IgD-negative memory B cell (primary cell): ENCODE data around the gene CAMKK2. TPM values are rescaled to one million over a fixed set of nuclear protein-coding genes. Genes with fewer than 3 reads are reported as not detected.
"Not testable (repeated sequence)": the region's sequence is repeated elsewhere in the genome, so short reads cannot be mapped to it uniquely, and the experiment has no call there.

Experiments used
- H3K27ac Mint-ChIP-seq, 3 donors: one replicate each; pipeline ENCODE4 v1.8.0; 2020 to 2022; ENCODE audit warnings: mild to moderate bottlenecking in 3 of 3, mixed read lengths in 3 of 3, moderate library complexity in 1 of 3
- H3K27me3 Mint-ChIP-seq: one replicate; pipeline ENCODE4 v1.8.0; 2021; ENCODE audit warnings: mixed read lengths
- H3K36me3 Mint-ChIP-seq: one replicate; pipeline ENCODE4 v1.8.0; 2020; ENCODE audit warnings: mild to moderate bottlenecking, mixed read lengths
- H3K4me1 Mint-ChIP-seq, 3 donors: one replicate each; pipeline ENCODE4 v1.8.0; 2020 to 2022; ENCODE audit warnings: mixed read lengths in 3 of 3, mild to moderate bottlenecking in 1 of 3
- H3K4me3 Mint-ChIP-seq, 4 donors: one replicate each; pipeline ENCODE4 v1.8.0; 2020 to 2022; ENCODE audit warnings: mild to moderate bottlenecking in 4 of 4, mixed read lengths in 4 of 4, moderate library complexity in 3 of 4
- H3K9me3 Mint-ChIP-seq, 3 donors: one replicate each; pipeline ENCODE4 v1.8.0; 2020 to 2021; ENCODE audit warnings: mixed read lengths in 3 of 3, mild to moderate bottlenecking in 1 of 3
- polyA plus RNA-seq: library from polyadenylated mRNA; unstranded; fragments of 300-500 nt; fragmentation: Illumina TruSeq; gene quantifications from one replicate; pipeline ENCODE4 v1.2.3, GENCODE V29; 2021

Gene CAMKK2
- polyA plus RNA-seq, 1 donor from 2014 or later, result 17.0 TPM

DNA sequence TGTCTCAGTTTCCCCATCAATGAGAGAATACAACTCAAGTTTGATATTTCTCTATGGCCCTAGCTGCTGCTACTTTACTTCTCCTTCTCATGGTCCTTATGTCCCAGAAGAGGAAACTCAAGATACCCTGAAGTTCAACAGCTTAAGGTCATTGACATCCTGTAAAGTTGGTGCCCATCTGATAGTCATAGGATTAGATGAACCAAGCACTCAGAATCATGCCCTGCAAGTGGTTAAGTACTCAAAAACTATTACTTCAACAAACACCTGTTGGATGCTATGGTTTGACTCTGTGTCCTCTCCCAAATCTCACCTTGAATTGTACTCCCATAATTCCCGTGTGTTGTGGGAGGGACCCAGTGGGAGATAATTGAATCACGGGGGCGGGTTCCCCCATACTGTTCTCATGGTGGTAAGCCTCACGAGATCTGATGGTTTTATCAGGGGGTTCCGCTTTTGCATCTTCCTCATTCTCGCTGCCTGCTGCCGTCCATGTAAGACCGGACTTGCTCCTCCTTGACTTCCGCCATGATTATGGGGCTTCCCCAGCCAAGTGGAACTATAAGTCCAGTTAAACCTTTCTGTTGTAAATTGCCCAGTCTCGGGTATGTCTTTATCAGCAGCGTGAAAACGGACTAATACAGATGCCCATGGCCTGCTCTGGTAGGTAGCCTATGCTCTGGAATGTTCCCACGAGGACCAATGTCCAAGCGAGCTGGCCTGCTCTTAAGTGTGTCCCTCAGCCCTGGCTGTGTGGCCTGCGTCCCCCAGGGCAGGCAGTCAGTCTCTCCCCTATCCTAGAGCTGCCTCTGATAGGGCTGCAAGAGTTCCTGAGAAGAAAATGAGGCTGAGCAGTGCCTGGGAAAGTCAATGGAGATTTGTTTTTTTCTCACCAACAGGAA is 18.1 kb downstream of the CAMKK2 start:
- Mint-ChIP-seq H3K27ac (peak overlapping the region in 1 of 3 donors; percentile 82), H3K27me3 (no peaks in the 10 kb centered on the region), H3K36me3 (peaks cover 7% of the 10 kb centered on the region), H3K4me3 (no peak overlapping the region), H3K4me1 (peaks cover 6 to 9% (median 8%) of the 10 kb centered on the region in 3 donors), H3K9me3 (no peaks in the 10 kb centered on the region)

DNA sequence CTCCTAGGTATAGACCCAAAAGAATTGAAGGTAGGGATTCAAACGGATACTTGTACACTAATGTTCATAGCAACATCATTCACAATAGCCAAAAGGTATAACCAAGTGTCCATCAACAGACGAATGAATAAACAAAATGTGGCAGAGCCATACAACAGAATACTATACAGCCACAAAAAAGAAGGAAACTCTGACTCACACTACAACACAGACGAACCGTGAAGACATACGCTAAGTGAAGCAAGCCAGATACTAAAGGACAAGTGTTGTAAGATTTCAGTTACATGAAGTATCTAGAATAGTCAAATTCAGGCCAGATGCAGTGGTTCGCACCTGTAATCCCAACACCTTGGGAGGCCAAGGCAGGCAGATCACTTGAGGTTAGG is 19.1 kb downstream of the CAMKK2 start:
- no peaks in the 10 kb centered on the region for H3K27me3 Mint-ChIP-seq
- H3K4me3 Mint-ChIP-seq, result no peak overlapping the region
- peak overlapping the region in 2 of 3 donors; percentile 36 to 46 for H3K27ac Mint-ChIP-seq
- no peaks in the 10 kb centered on the region for H3K9me3 Mint-ChIP-seq
- peaks cover 6 to 9% (median 8%) of the 10 kb centered on the region in 3 donors for H3K4me1 Mint-ChIP-seq
- H3K36me3 Mint-ChIP-seq, result peaks cover 12% of the 10 kb centered on the region

DNA sequence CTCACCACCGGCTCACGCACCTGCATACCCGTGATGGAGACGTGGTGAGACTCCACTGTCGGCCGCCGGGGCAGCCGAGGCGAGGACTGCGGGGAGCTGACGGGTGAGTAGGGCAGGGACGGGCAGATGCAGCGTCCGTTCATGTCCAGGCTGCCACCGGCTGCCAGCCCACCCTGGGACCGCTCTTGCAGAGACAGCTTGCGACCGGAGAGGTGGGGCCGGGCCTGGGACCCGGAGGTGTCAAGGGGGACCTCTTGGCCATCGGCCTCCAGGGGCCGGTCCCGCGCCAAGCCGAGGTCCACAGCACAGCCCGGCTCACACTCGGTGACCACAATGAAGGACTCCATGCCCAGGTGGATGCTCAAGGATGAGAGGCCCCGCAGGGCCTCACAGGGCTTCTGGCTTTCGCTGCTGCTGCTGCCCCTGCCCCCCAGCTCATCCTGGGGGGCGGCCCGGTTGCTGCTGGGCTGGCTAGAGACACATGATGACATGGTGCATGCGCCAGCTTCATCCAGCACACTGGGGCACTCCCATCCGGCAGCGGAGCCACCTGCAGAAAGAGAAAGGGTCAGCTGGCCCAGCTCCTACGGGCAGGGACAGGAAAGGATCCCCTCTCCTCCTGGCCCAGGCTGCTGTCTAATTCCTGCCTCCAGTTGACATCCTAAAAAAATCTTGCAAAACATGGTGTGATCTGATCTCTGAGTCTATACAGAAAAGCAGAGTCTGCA is 22.3 kb downstream of the CAMKK2 start:
- peak overlapping the region in 1 of 3 donors; percentile 10 for H3K27ac Mint-ChIP-seq
- no peak overlapping the region for H3K4me3 Mint-ChIP-seq
- H3K4me1 Mint-ChIP-seq, result peaks cover 6 to 9% (median 8%) of the 10 kb centered on the region in 3 donors
- no peaks in the 10 kb centered on the region for H3K27me3 Mint-ChIP-seq
- H3K36me3 Mint-ChIP-seq, result peaks cover 10% of the 10 kb centered on the region
- no peaks in the 10 kb centered on the region for H3K9me3 Mint-ChIP-seq

DNA sequence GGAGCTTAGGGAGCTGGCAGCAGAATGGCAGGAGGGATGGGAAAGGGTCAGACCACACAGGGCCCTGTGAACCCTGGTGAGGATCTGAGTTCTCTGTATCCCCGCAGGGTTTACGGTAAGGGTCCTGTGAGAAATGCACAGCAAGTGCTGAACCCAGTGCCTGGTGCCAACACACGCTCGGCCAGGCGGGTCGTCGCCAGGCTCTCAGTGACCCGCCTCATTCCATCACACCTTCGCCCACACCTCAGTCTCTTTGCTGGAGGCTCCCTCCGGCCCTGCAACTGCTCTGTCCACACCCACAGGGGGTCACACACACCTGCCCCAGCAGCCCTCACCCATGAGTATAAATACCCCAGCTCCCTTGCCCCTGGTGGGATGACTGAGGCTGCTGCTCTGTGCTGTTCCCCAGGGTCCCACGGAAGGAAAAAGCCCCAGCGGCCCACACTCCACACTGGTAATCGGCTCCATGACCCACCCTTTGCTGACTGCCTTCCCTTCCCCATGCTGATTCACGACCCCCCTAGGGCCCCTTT is 23.1 kb downstream of the CAMKK2 start:
- H3K36me3 Mint-ChIP-seq, result peaks cover 6% of the 10 kb centered on the region
- H3K27me3 Mint-ChIP-seq, result no peaks in the 10 kb centered on the region
- H3K27ac Mint-ChIP-seq, result no peak overlapping the region
- H3K4me3 Mint-ChIP-seq, result no peak overlapping the region
- H3K4me1 Mint-ChIP-seq, result peaks cover 6 to 9% (median 8%) of the 10 kb centered on the region in 3 donors
- H3K9me3 Mint-ChIP-seq, result no peaks in the 10 kb centered on the region

DNA sequence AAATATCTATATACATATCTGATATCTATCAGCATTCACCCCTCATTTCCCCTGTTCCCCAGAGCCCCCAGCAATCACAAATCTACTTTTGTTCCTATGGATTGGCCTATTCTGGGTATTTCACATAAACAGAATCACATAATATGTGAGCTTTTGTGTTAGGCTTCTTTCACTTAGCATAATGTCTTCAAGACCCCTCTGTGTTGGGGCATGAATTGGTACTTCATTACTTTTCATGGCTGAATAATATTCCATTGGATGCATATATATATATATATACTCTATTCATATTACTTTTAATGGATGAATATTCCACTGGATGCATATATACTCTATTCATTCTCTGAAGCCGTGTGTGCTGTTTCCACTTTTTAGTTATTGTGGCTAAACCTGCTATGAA is 28.7 kb downstream of the CAMKK2 start:
- Mint-ChIP-seq H3K4me3 (no peak overlapping the region), H3K27ac (no peak overlapping the region), H3K36me3 (peaks cover 9% of the 10 kb centered on the region), H3K4me1 (peaks cover 0 to 2% (median 0%) of the 10 kb centered on the region in 3 donors), H3K9me3 (no peaks in the 10 kb centered on the region), H3K27me3 (no peaks in the 10 kb centered on the region)

DNA sequence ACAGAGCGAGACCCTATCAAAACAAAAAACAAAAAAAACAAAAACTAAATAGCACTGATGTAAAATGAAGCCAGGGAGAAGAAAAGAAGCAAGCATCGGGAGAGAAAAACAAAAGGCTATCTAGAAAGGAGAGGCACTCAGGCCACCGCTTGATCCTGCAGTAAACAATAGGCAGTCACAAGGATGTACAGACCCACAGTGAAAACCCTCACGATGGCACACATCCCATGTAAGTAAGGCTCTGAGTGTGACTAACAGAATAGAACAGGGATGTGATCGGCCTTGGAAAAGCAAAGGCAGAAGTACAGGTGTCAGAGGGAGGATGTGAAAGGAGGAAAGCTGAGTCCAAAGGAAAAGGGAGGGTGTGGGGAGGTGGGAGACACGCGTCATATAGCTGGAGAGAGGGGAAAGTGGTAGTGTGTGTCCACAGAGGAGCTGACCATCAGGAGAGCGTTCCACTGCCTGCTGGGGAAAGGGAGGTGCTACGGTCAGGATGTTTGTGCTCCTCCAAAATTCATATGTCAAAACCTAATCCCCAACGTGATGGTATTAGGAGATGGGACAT is 31.5 kb downstream of the CAMKK2 start:
- no peaks in the 10 kb centered on the region for H3K27me3 Mint-ChIP-seq
- peak overlapping the region in 1 of 4 donors; percentile 29 for H3K4me3 Mint-ChIP-seq
- H3K9me3 Mint-ChIP-seq, result no peaks in the 10 kb centered on the region
- no peak overlapping the region for H3K27ac Mint-ChIP-seq
- peaks cover 0 to 2% (median 0%) of the 10 kb centered on the region in 3 donors for H3K4me1 Mint-ChIP-seq
- peaks cover 7% of the 10 kb centered on the region for H3K36me3 Mint-ChIP-seq

DNA sequence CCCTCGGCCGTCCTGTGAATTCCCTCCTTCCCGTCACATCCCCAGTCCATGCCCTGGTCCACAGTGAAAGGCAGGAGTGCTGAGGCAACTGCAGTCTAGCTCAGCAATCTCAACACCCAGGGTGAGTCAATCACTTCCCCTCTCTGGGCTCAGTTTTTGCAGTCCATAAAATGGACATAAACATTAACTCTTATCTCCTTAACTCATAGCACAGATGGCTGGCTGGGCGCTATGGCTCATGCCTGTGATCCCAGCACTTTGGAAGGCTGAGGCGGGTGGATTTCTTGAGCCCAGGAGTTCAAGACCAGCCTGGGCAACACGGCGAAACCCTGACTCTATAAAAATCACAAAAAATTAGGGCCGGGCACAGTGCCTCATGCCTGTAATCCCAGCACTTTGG is 32.4 kb downstream of the CAMKK2 start:
- H3K9me3 Mint-ChIP-seq, result no peaks in the 10 kb centered on the region
- H3K27ac Mint-ChIP-seq, result no peak overlapping the region
- H3K4me1 Mint-ChIP-seq, result peaks cover 0 to 2% (median 0%) of the 10 kb centered on the region in 3 donors
- H3K4me3 Mint-ChIP-seq, result no peak overlapping the region
- no peaks in the 10 kb centered on the region for H3K27me3 Mint-ChIP-seq
- peaks cover 7% of the 10 kb centered on the region for H3K36me3 Mint-ChIP-seq

DNA sequence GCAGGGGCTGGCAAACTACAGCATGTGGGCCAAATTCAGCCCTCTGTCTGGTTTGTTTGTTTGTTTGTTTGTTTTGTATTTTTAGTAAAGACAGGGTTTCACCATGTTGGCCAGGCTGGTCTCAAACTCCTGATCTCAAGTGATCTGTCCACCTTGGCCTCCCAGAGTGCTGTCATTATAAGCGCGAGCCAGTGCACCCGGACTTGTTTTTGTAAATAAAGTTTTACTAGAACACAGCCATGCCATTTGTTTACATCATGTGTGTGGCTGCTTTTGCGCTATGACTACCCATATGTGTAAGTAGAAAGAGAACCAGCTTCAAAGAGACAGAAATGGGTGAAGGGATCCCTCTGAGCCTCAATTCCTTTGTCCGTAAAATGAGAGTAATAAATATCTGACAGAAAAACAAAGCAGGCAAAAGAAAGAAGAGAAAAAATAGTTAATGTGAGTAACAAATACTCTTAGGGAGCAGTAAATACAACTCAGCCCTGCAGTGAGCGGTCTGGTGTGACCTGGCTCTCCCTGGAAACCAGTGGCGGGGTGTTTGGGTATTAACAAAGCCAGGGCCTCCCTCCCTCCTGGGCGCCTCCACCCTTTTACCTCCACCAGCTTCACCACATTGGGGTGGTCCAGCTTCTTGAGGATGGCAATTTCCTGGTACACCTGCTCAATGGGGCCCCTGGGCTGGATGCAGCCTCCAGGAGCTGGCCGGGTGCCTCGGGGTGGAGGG is 33.1 kb downstream of the CAMKK2 start:
- no peaks in the 10 kb centered on the region for H3K27me3 Mint-ChIP-seq
- H3K27ac Mint-ChIP-seq, result no peak overlapping the region
- H3K4me1 Mint-ChIP-seq, result peaks cover 0 to 4% (median 1%) of the 10 kb centered on the region in 3 donors
- peaks cover 9% of the 10 kb centered on the region for H3K36me3 Mint-ChIP-seq
- H3K9me3 Mint-ChIP-seq, result no peaks in the 10 kb centered on the region
- H3K4me3 Mint-ChIP-seq, result no peak overlapping the region

DNA sequence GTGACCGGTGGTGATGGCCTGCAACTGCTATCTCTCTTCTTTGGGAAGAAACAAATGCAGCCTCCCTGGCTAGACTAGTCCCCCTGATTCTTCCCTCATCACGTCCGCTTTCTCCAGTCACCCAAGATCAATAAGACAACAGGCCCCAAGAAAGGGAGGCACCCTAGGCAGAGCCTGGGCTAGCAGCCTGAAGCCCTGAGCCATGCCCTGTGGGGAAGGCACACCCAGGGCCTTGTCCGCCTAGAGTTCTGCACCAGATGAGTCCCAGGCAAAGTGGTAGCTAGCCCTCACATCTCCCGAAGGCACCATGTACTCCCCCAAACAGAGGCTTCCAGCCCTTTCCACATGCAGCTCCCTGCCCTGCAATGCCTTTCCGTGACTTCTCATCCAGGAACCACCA is 35.1 kb downstream of the CAMKK2 start:
- Mint-ChIP-seq H3K36me3 (peaks cover 11% of the 10 kb centered on the region), H3K4me3 (no peak overlapping the region), H3K9me3 (no peaks in the 10 kb centered on the region), H3K27ac (peak overlapping the region in 1 of 3 donors; percentile 56), H3K27me3 (no peaks in the 10 kb centered on the region), H3K4me1 (peaks cover 0 to 7% (median 3%) of the 10 kb centered on the region in 3 donors)

DNA sequence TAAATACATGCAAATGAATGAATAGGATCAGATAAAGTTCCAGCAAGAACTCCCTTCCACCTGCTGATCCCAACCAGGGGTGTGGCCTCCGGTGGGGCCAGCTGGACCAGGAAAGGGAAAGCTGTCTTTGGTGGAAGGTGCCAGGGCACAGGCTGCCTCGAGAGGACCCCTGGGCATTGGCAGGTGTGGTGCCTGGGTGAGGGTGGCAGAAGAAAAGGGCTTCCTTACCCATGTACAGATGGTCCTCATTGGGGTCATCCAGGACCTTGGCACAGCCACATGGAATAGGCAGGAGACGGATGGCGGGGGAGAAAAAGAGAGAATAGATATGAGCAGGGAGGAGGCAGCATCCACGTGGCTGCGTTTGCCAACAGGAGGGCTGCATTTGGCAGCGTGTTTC is 36.4 kb downstream of the CAMKK2 start:
- Mint-ChIP-seq H3K4me3 (no peak overlapping the region), H3K27ac (no peak overlapping the region), H3K27me3 (no peaks in the 10 kb centered on the region), H3K36me3 (peaks cover 9% of the 10 kb centered on the region), H3K4me1 (peaks cover 0 to 6% (median 3%) of the 10 kb centered on the region in 3 donors), H3K9me3 (no peaks in the 10 kb centered on the region)

DNA sequence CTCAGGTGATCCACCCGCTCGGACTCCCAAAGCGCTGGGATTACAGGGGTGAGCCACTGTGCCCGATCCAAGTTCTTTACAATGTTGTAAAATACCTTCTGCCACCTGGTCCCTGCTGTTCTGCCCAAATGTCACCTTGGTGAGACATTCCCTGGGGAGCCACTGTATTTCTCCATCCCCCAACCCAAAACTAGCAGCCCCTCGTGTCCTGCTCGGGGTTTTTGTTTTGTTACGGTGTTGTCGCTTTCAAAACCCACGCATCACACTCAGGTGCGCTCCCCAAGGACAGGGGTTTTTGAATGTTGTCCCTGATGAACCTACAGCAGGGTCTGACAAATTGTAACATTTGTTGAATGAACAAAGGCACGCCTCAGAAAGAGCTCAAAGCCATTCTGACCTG is 37.4 kb downstream of the CAMKK2 start:
- Mint-ChIP-seq H3K27me3 (no peaks in the 10 kb centered on the region), H3K4me1 (peaks cover 0 to 5% (median 3%) of the 10 kb centered on the region in 3 donors), H3K9me3 (no peaks in the 10 kb centered on the region), H3K27ac (no peak overlapping the region), H3K4me3 (peak overlapping the region in 1 of 4 donors; percentile 46), H3K36me3 (peaks cover 7% of the 10 kb centered on the region)

DNA sequence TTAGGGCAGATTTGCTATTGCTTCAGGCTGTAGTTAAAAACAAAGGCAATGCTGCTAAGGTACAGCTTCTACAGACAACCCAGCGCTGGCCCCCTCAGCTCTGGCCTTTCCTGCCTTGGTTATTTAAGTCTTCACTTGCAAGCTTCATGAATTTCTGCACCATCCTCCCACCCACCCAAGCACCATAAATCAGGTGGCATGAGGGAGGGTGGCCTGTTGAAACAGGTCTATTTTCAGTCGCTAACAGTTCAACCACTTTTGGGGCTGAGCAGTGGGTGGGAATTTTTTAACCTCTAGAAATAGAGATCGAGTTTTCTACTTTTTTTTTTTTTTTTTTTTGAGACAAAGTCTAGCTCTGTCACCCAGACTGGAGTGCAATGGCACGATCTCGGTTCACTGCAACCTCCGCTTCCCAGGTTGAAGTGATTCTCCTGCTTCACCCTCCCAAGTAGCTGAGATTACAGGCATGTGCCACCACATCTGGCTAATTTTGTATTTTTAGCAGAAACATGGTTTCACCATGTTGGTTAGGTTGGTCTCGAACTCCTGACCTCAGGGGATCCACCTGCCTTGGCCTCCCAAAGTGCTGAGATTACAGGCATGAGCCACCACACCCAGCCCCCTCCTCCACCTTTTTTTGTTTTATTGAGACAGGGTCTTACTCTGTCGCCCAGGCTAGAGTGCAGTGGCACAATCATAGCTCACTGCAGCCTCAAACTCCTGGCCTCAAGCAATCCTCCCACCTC is 38.6 kb downstream of the CAMKK2 start:
- Mint-ChIP-seq H3K4me3 (peak overlapping the region in 1 of 4 donors; percentile 9), H3K36me3 (peaks cover 14% of the 10 kb centered on the region), H3K4me1 (peaks cover 0 to 10% (median 5%) of the 10 kb centered on the region in 3 donors), H3K27ac (peak overlapping the region in 1 of 3 donors; percentile 81)
- H3K9me3 Mint-ChIP-seq, H3K27me3 Mint-ChIP-seq: not testable (repeated sequence)

DNA sequence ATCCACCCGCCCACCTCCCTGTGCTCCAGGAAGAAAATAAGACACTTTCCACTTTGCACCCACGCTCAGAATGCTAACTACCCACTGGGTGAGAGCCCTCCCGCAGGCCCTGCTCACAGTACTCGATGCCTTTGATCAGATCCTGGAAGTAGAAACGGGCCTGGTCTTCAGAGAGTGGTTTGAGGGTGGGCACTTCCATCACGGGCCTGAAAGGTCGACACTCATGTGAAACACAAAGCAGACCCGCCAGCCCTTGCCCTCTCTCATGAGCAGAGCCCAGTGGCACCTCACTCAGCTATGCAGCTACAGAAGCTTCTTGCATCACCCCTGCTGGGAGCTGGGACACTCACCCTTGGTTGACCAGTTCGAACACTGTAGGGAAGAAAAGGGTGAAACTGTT is 41.1 kb downstream of the CAMKK2 start:
- peaks cover 0 to 3% (median 2%) of the 10 kb centered on the region in 3 donors for H3K9me3 Mint-ChIP-seq
- H3K27me3 Mint-ChIP-seq, result no peaks in the 10 kb centered on the region
- no peak overlapping the region for H3K27ac Mint-ChIP-seq
- no peak overlapping the region for H3K4me3 Mint-ChIP-seq
- H3K36me3 Mint-ChIP-seq, result peaks cover 17% of the 10 kb centered on the region
- peaks cover 3 to 10% (median 5%) of the 10 kb centered on the region in 3 donors for H3K4me1 Mint-ChIP-seq
